K562 (cell line): Measurements from ENCODE around the gene CCNB1IP1. TPM values are rescaled to one million over a fixed set of nuclear protein-coding genes. Genes with fewer than 3 reads are reported as not detected.

ENCODE experiments used
- ATAC-seq: fragments of 200-7000 bp; cut with Tn5 transposase; 3 replicates; pipeline ENCODE4 v1.9.1; 2020; ENCODE audit warnings: moderate library complexity
- BruUV-seq: library from RNA; stranded (reverse); fragments of 400-500 nt; replicated peaks from 2 replicates; lab custom pipeline; 2021; lab: Mats Ljungman, UMichigan
- CTCF ChIA-PET: fragments of 300-600 bp; formaldehyde crosslinking; extraction: SDS; loops from one replicate; lab custom pipeline; 2021; ENCODE audit warnings: low intra/inter-chr PET ratio; lab: Yijun Ruan, JAX
- POLR2A ChIA-PET: fragments of 300-600, 350-650 bp; sonication (Branson Sonifier 250); formaldehyde crosslinking; extraction: SDS; loops from one replicate; lab custom pipeline; 2021; ENCODE audit warnings: antibody characterized with exemption, inconsistent platforms; lab: Yijun Ruan, JAX
- DNase-seq, 4 experiments: peaks; one replicate each; pipeline versions ENCODE4 v3.0.0 to v3.0.0-alpha.2; 2011 to 2018; ENCODE audit warnings: low spot score in 3 of 4, mixed read lengths in 3 of 4; ENCODE audit errors: extremely low read depth in 1 of 4
- FAIRE-seq: peaks from 2 replicates; lab custom pipeline; 2011; peaks lifted over from hg19 to GRCh38; lab: Jason Lieb, UNC
- H2AFZ ChIP-seq: 2 replicates; pipeline ENCODE4 v1.6.0; 2011; ENCODE audit warnings: low read depth, low read length, control low read depth, inconsistent platforms
- H3K27ac ChIP-seq: fragments of 200-600 bp; 3 replicates; pipeline ENCODE4 v1.8.0; 2011; ENCODE audit warnings: low read depth, mild to moderate bottlenecking, control low read depth, inconsistent platforms, low read length, moderate library complexity, mixed read lengths; ENCODE audit errors: extremely low read depth
- H3K27me3 ChIP-seq, 2 experiments: fragments of 300-600 bp in 1 of 2; 2 replicates in 1 of 2; 3 replicates in 1 of 2; pipeline versions ENCODE4 v1.6.0 to v1.8.0; 2011; ENCODE audit warnings: inconsistent platforms in 2 of 2, low read length in 2 of 2, mild to moderate bottlenecking in 1 of 2, mixed read lengths in 1 of 2, moderate library complexity in 1 of 2; ENCODE audit not compliant: control insufficient read depth in 2 of 2, insufficient read depth in 2 of 2
- H3K36me3 ChIP-seq: fragments of 300-600 bp; 3 replicates; pipeline ENCODE4 v1.8.0; 2011; ENCODE audit warnings: mild to moderate bottlenecking, low read length, inconsistent platforms; ENCODE audit not compliant: control insufficient read depth, insufficient read depth
- H3K4me1 ChIP-seq, 2 experiments: fragments of 200-600 bp in 1 of 2; replicated peaks in 1 of 2; 2 replicates in 1 of 2; 3 replicates in 1 of 2; pipeline versions ENCODE4 v1.5.1 to v1.8.0; 2011; ENCODE audit warnings: inconsistent platforms in 2 of 2, low read length in 2 of 2, mild to moderate bottlenecking in 1 of 2, mixed read lengths in 1 of 2, moderate library complexity in 1 of 2; ENCODE audit not compliant: control insufficient read depth in 2 of 2, insufficient read depth in 2 of 2
- H3K4me2 ChIP-seq: 2 replicates; pipeline ENCODE4 v1.6.1; 2011; ENCODE audit warnings: low read length, control low read depth, inconsistent platforms, mixed read lengths; ENCODE audit not compliant: insufficient read depth
- H3K4me3 ChIP-seq: fragments of 200-600 bp; sonication (generic), shearing (Covaris generic); 2 replicates; pipeline ENCODE4 v1.5.1; 2016; ENCODE audit warnings: control low read depth, inconsistent platforms
- H3K79me2 ChIP-seq: fragments of 200-600 bp; 3 replicates; pipeline ENCODE4 v1.8.0; 2011; ENCODE audit warnings: low read length, inconsistent platforms; ENCODE audit not compliant: control insufficient read depth, insufficient read depth
- H3K9ac ChIP-seq, 2 experiments: 2 replicates each; pipeline versions ENCODE4 v1.6.0 to v1.6.1; 2011; ENCODE audit warnings: low read depth in 2 of 2, low read length in 2 of 2, control low read depth in 1 of 2, inconsistent platforms in 1 of 2, mild to moderate bottlenecking in 1 of 2, mixed read lengths in 1 of 2; ENCODE audit not compliant: insufficient read depth in 1 of 2
- H3K9me1 ChIP-seq: one replicate; pipeline ENCODE4 v1.6.0; 2011; ENCODE audit warnings: inconsistent platforms, mild to moderate bottlenecking, low read length, moderate library complexity; ENCODE audit not compliant: control insufficient read depth, insufficient read depth
- H3K9me3 ChIP-seq: replicated peaks from 2 replicates; pipeline ENCODE4 v1.5.1; 2011; ENCODE audit warnings: low read depth, low read length, inconsistent platforms; ENCODE audit not compliant: control insufficient read depth, insufficient read depth
- H4K20me1 ChIP-seq: replicated peaks from 2 replicates; pipeline ENCODE4 v1.6.1; 2011; ENCODE audit warnings: low read length, inconsistent platforms, mixed read lengths; ENCODE audit not compliant: control insufficient read depth, insufficient read depth
- C11orf30 ChIP-seq: fragments of 450-650 bp; IDR thresholded peaks from 2 replicates; pipeline ENCODE4 v1.6.1; 2016; ENCODE audit warnings: low read depth, mild to moderate bottlenecking
- CBFA2T3 ChIP-seq: fragments of 450-650 bp; IDR thresholded peaks from 2 replicates; pipeline ENCODE4 v1.6.1; 2017
- ELF4 ChIP-seq: fragments of 450-650 bp; formaldehyde crosslinking; IDR thresholded peaks from 2 replicates; pipeline ENCODE4 v1.4.0; 2022; ENCODE audit warnings: missing genetic modification characterization
- FOXA1 ChIP-seq: fragments of 450-650 bp; IDR thresholded peaks from 2 replicates; pipeline ENCODE4 v1.6.1; 2016; ENCODE audit warnings: mild to moderate bottlenecking, borderline replicate concordance
- HNRNPL ChIP-seq: fragments of 200-400 bp; formaldehyde crosslinking; IDR thresholded peaks from 2 replicates; pipeline ENCODE4 v1.6.1; 2017; ENCODE audit warnings: low read depth, mild to moderate bottlenecking, low read length
- KAT8 ChIP-seq: fragments of 450-650 bp; IDR thresholded peaks from 2 replicates; pipeline ENCODE4 v1.6.1; 2016; ENCODE audit warnings: low read depth, mild to moderate bottlenecking
- L3MBTL2 ChIP-seq: fragments of 450-650 bp; IDR thresholded peaks from 2 replicates; pipeline ENCODE4 v1.6.1; 2016; ENCODE audit warnings: mild to moderate bottlenecking, moderate library complexity
- MLX ChIP-seq, 2 experiments: fragments of 450-650 bp in 1 of 2; sonication (generic) in 1 of 2; formaldehyde crosslinking; conservative IDR thresholded peaks; 2 replicates each; pipeline versions ENCODE4 v1.4.0 to v1.8.1; 2020 to 2022; ENCODE audit warnings: mild to moderate bottlenecking in 1 of 2, missing genetic modification reagents in 1 of 2
- NFIX ChIP-seq: fragments of 250-450 bp; sonication (Bioruptor Pico); IDR thresholded peaks from 2 replicates; pipeline ENCODE4 v1.4.0; 2020; ENCODE audit warnings: low read depth, mild to moderate bottlenecking, moderate library complexity
- PTRF ChIP-seq: fragments of 450-650 bp; IDR thresholded peaks from 2 replicates; pipeline ENCODE4 v1.6.1; 2016; ENCODE audit warnings: mild to moderate bottlenecking, missing genetic modification characterization, missing compliant biosample characterization
- RCOR1 ChIP-seq, 2 experiments: IDR thresholded peaks; 2 replicates each; pipeline ENCODE4 v1.6.1; 2012; ENCODE audit warnings: low read depth in 2 of 2, low read length in 2 of 2, borderline replicate concordance in 1 of 2, improper control_type of control experiment in 1 of 2
- RUNX1 ChIP-seq: sonication (generic); IDR thresholded peaks from 2 replicates; pipeline ENCODE4 v1.6.1; 2016; ENCODE audit warnings: antibody characterized with exemption, low read depth
- ZNF518B ChIP-seq: fragments of 250-450 bp; sonication (Bioruptor Pico); IDR thresholded peaks from 2 replicates; pipeline ENCODE4 v1.5.0; 2021; ENCODE audit warnings: mild to moderate bottlenecking, moderate library complexity
- ZNF561 ChIP-seq: fragments of 450-650 bp; formaldehyde crosslinking; conservative IDR thresholded peaks from 2 replicates; pipeline ENCODE4 v1.4.0; 2020; ENCODE audit warnings: mild to moderate bottlenecking, moderate library complexity
- ZNF740 ChIP-seq, 3 experiments: fragments of 200-800 bp in 1 of 3; sonication (Bioruptor generic) in 1 of 3; sonication (generic) in 1 of 3; formaldehyde crosslinking in 1 of 3; IDR thresholded peaks; 2 replicates each; pipeline versions ENCODE4 v1.6.1 to v1.8.0; 2016 to 2022; ENCODE audit warnings: mild to moderate bottlenecking in 2 of 3, missing compliant biosample characterization in 2 of 3, missing genetic modification characterization in 2 of 3, missing genetic modification reagents in 1 of 3
- ZNF766 ChIP-seq: fragments of 200-800 bp; sonication (Bioruptor generic); conservative IDR thresholded peaks from 2 replicates; pipeline ENCODE4 v1.6.1; 2016; ENCODE audit warnings: missing genetic modification characterization, missing compliant biosample characterization
- WGBS: fragments of 100-300 bp; shearing (Covaris generic); methylation state at CpG from one replicate; pipeline ENCODE4 v1.1.6; 2016; ENCODE audit warnings: low coverage, mixed read lengths; ENCODE audit not compliant: insufficient coverage; ENCODE audit errors: missing lambda C conversion rate; 5-methylcytosine and 5-hydroxymethylcytosine counted together
- in situ Hi-C: fragments of 300-500 bp; cut with MboI; formaldehyde crosslinking; loops from 4 replicates; pipeline ENCODE4 v1.15.0; 2018; ENCODE audit warnings: inconsistent platforms, mixed read lengths
- intact Hi-C: fragments of 100-400 bp; cut with micrococcal nuclease; formaldehyde crosslinking; loops from 2 replicates; pipeline ENCODE4 v1.14.2; 2022
- polyA plus RNA-seq, 8 experiments: library from polyadenylated mRNA; depleted of rRNA in 4 of 8; stranded (reverse) in 5 of 8; unstranded in 3 of 8; fragments of >200 nt; fragmentation: Nextera tagmentation in 2 of 8; fragmentation: Illumina TruSeq in 1 of 8; extraction: Ambion mirVana in 2 of 8; extraction: Trizol in 1 of 8; gene quantifications; 2 replicates each; pipeline versions ENCODE4 v1.2.1 to v1.2.3, GENCODE V29; 2011 to 2014; ENCODE audit warnings: inconsistent platforms in 1 of 8, missing spikeins in 1 of 8
- total RNA-seq, 7 experiments: library from RNA; depleted of rRNA in 6 of 7; stranded (reverse); fragments of >200 nt in 6 of 7; fragmentation: Illumina TruSeq in 2 of 7; extraction: Trizol in 2 of 7; gene quantifications; 2 replicates each; pipeline versions ENCODE4 v1.2.1 to v1.2.3, GENCODE V29; 2011 to 2021; ENCODE audit warnings: low replicate concordance in 1 of 7

CCNB1IP1 gene
- total and polyA plus RNA-seq, 9 of the 15 experiments (the other 6 are each of a cell fraction or from before 2014, with no cell fraction given): 51.8 to 152 (median 81.0) TPM

GRCh38 chr14:20305265-20306078 is 27.6 kb downstream of the CCNB1IP1 start, which contains the start of gene TTC5:
Gene TTC5, minus strand, starts transcription at chr14:20305951. Its CDS starts 14 bp downstream, at chr14:20305937.
- intact Hi-C loops (no loop called here), in situ Hi-C loops (no loop called here)
- peak within 1 kb of the TSS; percentile 95 for H2AFZ ChIP-seq
- CTCF ChIA-PET: interaction anchor here (0.7 kb wide), 1 partner anchor 387 kb away, joined by 3 read pairs; no protein-coding TSS in a partner anchor
- no peaks in the 10 kb centered on the region for H4K20me1 ChIP-seq
- peak within 1 kb of the TSS; percentile 55 to 85 for H3K9ac ChIP-seq
- peaks cover 26% of the 10 kb centered on the region for H3K79me2 ChIP-seq
- peak within 1 kb of the TSS; percentile 25 for H3K27ac ChIP-seq
- peak; percentile 70 to 89 (median 74) for DNase-seq
- under 1% methylated on average over 27 of the region's 27 CpGs for WGBS
- peak within 1 kb of the TSS; percentile 91 for H3K4me2 ChIP-seq
- peaks cover 14% of the 10 kb centered on the region; the same call in 2 of the 3 replicates for H3K36me3 ChIP-seq
- peak; percentile 84 for FAIRE-seq
- peak within 1 kb of the TSS; percentile 64 for H3K4me3 ChIP-seq
- no peaks in the 10 kb centered on the region for H3K9me3 ChIP-seq
- H3K9me1 ChIP-seq: peaks cover 5% of the 10 kb centered on the region
- H3K27me3 ChIP-seq: no peaks in the 10 kb centered on the region
- H3K4me1 ChIP-seq: peaks cover 0 to 31% of the 10 kb centered on the region in 2 experiments; a peak in 3 of 5 replicates
- peak; percentile 89 for ATAC-seq
- POLR2A ChIA-PET: interaction anchor here (1.6 kb wide), 1 partner anchor 13 kb away, joined by 3 read pairs; no protein-coding TSS in a partner anchor
- BruUV-seq: TSS peak; percentile 76
- TF ChIP-seq ZNF561 (no peak), CBFA2T3 (no peak), ZNF518B (CRISPR knock-in tag) (no peak), PTRF (tag) (no peak), RCOR1 (IDR thresholded peaks at IDR 0.05; ENCODE audit: borderline replicate concordance in 1 of 2, low read depth in 2 of 2, low read length in 2 of 2) (peak in 1 of 2 experiments; percentile 69; a peak in 3 of 4 replicates), MLX (CRISPR knock-in tag; conservative IDR thresholded peaks at IDR 0.05) (no peak), L3MBTL2 (peak; percentile 53; the same call in 1 of the 2 replicates), HNRNPL (no peak), KAT8 (no peak), C11orf30 (peak; percentile 81), FOXA1 (no peak), ZNF740 (CRISPR knock-in tag; IDR thresholded peaks at IDR 0.05) (0 out of 2 replicates have a peak, but pooled peaks have one; percentile 5), ZNF740 (tag; IDR thresholded peaks at IDR 0.05) (peak in 1 of 2 experiments; percentile 60; a peak in 1 of 4 replicates), RUNX1 (no peak), NFIX (no peak), ELF4 (no peak), ZNF766 (CRISPR knock-in tag) (0 out of 2 replicates have a peak, but pooled peaks have one; percentile 42)
